ENCODE data around the gene C10orf53.
A peak's percentile ranks its signal among the peaks of the same experiment; 100 is the strongest.

Gene C10orf53

DNA sequence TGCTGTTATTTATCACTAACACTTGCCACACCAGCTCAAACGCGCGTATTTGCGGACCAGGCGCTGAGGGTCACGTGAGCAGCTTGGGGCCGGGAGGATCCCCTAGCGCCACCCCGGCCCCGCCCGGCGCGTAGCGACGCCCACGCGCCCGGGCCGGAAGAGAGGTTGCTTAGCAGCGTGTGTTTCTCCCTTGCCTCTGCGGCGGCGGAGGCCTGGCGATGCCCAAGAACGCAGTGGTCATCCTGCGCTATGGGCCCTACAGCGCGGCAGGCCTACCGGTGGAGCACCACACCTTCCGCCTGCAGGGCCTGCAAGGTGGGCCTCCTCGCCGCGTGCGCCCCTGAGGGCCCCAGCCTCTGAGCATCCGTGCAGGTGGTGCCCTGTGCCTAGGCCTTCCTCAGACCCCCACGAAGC, at the start of gene C10orf53:
Gene C10orf53, plus strand, starts transcription at position 172 of the 414 bp plus-strand sequence. Its CDS starts 47 bp downstream, at position 219.
- Histone ChIP-seq H3K4me3 (ENCODE audit: low read depth, low read length) (peak within 1 kb of the TSS; percentile 29), H3K36me3 (ENCODE audit: control insufficient read depth in 2 of 2, insufficient read depth in 1 of 2, low read length in 2 of 2) (no peaks in the 10 kb centered on the region), H3K27ac (ENCODE audit: extremely low read depth, low read depth, low read length) (no peak within 1 kb of the TSS), H3K9me3 (ENCODE audit: control insufficient read depth, insufficient read depth, low read depth, low read length) (no peaks in the 10 kb centered on the region), H3K4me1 (ENCODE audit: control insufficient read depth, insufficient read depth, low read length) (peaks cover 3% of the 10 kb centered on the region; the same call in 1 of the 2 replicates)
- POLR2A ChIA-PET, result no interaction called here
- CTCF ChIA-PET, result interaction anchor here (0.7 kb wide), 1 partner anchor 98 kb away, joined by 3 read pairs; no protein-coding TSS in a partner anchor
- TF ChIP-seq ZNF530 (tag by site-specific recombination; IDR thresholded peaks at IDR 0.05; ENCODE audit: low read depth) (no peak), ZXDB (tag by site-specific recombination; IDR thresholded peaks at IDR 0.05) (no peak), ZNF155 (tag by site-specific recombination; IDR thresholded peaks at IDR 0.05) (no peak), ZNF791 (tag by site-specific recombination; IDR thresholded peaks at IDR 0.05) (no peak), ZNF664 (tag by site-specific recombination; IDR thresholded peaks at IDR 0.05) (no peak), ZFP69B (tag by site-specific recombination; IDR thresholded peaks at IDR 0.05) (no peak), ZNF473 (tag by site-specific recombination; IDR thresholded peaks at IDR 0.05) (no peak), ZNF184 (tag by site-specific recombination; IDR thresholded peaks at IDR 0.05) (no peak), ZNF174 (tag by site-specific recombination; IDR thresholded peaks at IDR 0.05) (no peak), SP3 (tag by site-specific recombination; IDR thresholded peaks at IDR 0.05) (peak; percentile 67), SETDB1 (IDR thresholded peaks at IDR 0.05; ENCODE audit: insufficient read length, low read length) (no peak), GFI1B (tag by site-specific recombination; IDR thresholded peaks at IDR 0.05) (no peak), ZBTB17 (tag by site-specific recombination; IDR thresholded peaks at IDR 0.05) (no peak), WT1 (tag by site-specific recombination; IDR thresholded peaks at IDR 0.05) (no peak), ZNF785 (tag by site-specific recombination; IDR thresholded peaks at IDR 0.05) (no peak), ZNF777 (tag by site-specific recombination; IDR thresholded peaks at IDR 0.05; ENCODE audit: borderline replicate concordance) (no peak), ZNF37A (tag by site-specific recombination; IDR thresholded peaks at IDR 0.05) (no peak), ZNF571 (tag by site-specific recombination; IDR thresholded peaks at IDR 0.05) (no peak), ZNF747 (tag by site-specific recombination; IDR thresholded peaks at IDR 0.05) (no peak), GLI2 (tag by site-specific recombination; IDR thresholded peaks at IDR 0.05; ENCODE audit: borderline replicate concordance, low read depth) (no peak), ZNF48 (tag by site-specific recombination; IDR thresholded peaks at IDR 0.05) (no peak), ELK4 (IDR thresholded peaks at IDR 0.05; ENCODE audit: borderline replicate concordance, low read depth, low read length) (no peak), ZFP3 (tag by site-specific recombination; IDR thresholded peaks at IDR 0.05; ENCODE audit: low read depth) (no peak), ZFHX2 (tag by site-specific recombination; conservative IDR thresholded peaks at IDR 0.05) (peak; percentile 74), ZNF280D (tag by site-specific recombination; IDR thresholded peaks at IDR 0.05) (no peak), ZNF114 (tag by site-specific recombination; IDR thresholded peaks at IDR 0.05) (no peak)
- TF ChIP-seq, protein P1, sequence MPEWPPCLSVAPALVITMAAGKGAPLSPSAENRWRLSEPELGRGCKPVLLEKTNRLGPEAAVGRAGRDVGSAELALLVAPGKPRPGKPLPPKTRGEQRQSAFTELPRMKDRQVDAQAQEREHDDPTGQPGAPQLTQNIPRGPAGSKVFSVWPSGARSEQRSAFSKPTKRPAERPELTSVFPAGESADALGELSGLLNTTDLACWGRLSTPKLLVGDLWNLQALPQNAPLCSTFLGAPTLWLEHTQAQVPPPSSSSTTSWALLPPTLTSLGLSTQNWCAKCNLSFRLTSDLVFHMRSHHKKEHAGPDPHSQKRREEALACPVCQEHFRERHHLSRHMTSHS (tag by site-specific recombination; IDR thresholded peaks at IDR 0.05), result no peak
- TF ChIP-seq, protein P2, sequence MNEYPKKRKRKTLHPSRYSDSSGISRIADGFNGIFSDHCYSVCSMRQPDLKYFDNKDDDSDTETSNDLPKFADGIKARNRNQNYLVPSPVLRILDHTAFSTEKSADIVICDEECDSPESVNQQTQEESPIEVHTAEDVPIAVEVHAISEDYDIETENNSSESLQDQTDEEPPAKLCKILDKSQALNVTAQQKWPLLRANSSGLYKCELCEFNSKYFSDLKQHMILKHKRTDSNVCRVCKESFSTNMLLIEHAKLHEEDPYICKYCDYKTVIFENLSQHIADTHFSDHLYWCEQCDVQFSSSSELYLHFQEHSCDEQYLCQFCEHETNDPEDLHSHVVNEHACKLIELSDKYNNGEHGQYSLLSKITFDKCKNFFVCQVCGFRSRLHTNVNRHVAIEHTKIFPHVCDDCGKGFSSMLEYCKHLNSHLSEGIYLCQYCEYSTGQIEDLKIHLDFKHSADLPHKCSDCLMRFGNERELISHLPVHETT (tag by site-specific recombination; IDR thresholded peaks at IDR 0.05), result no peak
- TF ChIP-seq, protein P3, sequence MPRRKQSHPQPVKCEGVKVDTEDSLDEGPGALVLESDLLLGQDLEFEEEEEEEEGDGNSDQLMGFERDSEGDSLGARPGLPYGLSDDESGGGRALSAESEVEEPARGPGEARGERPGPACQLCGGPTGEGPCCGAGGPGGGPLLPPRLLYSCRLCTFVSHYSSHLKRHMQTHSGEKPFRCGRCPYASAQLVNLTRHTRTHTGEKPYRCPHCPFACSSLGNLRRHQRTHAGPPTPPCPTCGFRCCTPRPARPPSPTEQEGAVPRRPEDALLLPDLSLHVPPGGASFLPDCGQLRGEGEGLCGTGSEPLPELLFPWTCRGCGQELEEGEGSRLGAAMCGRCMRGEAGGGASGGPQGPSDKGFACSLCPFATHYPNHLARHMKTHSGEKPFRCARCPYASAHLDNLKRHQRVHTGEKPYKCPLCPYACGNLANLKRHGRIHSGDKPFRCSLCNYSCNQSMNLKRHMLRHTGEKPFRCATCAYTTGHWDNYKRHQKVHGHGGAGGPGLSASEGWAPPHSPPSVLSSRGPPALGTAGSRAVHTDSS (tag by site-specific recombination; IDR thresholded peaks at IDR 0.05), result no peak
